ENCODE measurements around the gene WDR91. TPM values are rescaled to one million over a fixed set of nuclear protein-coding genes. Genes with fewer than 3 reads are reported as not detected.

The WDR91 gene
- total RNA-seq, 1 donor from 2014 or later, result 11.5 TPM

DNA sequence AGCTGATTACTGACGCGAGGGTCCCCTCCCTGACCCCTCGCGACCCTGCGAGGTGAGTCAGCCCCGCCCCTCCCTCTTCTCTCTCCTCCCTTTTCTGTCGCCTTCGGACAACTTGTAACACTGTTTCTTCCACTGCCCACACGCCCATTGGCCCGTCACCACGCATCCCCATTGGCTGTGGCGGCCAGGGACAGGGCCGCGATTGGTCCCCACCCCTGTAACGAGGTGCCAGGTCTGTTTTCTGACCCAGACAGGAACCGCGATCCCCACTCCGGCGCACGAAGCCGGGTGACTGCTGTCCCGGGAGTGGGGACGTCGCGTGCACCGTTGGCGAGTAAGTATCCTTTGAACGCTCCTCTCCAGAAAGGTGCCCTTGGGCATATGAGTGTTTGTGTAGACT, 22.2 kb upstream of the WDR91 start, which contains the start of gene STRA8:
TSS of gene STRA8 (plus strand) at position 269 of the 400 bp plus-strand sequence. CDS start 6,687 bp downstream, outside the sequence.
- no peak for DNase-seq (ENCODE audit: low spot score)
- H3K4me1 Mint-ChIP-seq (ENCODE audit: unreplicated experiment), result no peaks in the 10 kb centered on the region
- no peaks in the 10 kb centered on the region for H3K36me3 Mint-ChIP-seq (ENCODE audit: low read depth, unreplicated experiment)
- H3K27me3 Mint-ChIP-seq (ENCODE audit: unreplicated experiment), result no peaks in the 10 kb centered on the region
- H3K27ac Mint-ChIP-seq (ENCODE audit: unreplicated experiment), result no peak within 1 kb of the TSS
- no peaks in the 10 kb centered on the region for H3K9me3 Mint-ChIP-seq (ENCODE audit: unreplicated experiment)
- no peak within 1 kb of the TSS for H3K4me3 Mint-ChIP-seq (ENCODE audit: unreplicated experiment)
- TF ChIP-seq, protein P1, sequence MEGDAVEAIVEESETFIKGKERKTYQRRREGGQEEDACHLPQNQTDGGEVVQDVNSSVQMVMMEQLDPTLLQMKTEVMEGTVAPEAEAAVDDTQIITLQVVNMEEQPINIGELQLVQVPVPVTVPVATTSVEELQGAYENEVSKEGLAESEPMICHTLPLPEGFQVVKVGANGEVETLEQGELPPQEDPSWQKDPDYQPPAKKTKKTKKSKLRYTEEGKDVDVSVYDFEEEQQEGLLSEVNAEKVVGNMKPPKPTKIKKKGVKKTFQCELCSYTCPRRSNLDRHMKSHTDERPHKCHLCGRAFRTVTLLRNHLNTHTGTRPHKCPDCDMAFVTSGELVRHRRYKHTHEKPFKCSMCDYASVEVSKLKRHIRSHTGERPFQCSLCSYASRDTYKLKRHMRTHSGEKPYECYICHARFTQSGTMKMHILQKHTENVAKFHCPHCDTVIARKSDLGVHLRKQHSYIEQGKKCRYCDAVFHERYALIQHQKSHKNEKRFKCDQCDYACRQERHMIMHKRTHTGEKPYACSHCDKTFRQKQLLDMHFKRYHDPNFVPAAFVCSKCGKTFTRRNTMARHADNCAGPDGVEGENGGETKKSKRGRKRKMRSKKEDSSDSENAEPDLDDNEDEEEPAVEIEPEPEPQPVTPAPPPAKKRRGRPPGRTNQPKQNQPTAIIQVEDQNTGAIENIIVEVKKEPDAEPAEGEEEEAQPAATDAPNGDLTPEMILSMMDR (IDR thresholded peaks at IDR 0.05; ENCODE audit: unreplicated experiment), result no peak

DNA sequence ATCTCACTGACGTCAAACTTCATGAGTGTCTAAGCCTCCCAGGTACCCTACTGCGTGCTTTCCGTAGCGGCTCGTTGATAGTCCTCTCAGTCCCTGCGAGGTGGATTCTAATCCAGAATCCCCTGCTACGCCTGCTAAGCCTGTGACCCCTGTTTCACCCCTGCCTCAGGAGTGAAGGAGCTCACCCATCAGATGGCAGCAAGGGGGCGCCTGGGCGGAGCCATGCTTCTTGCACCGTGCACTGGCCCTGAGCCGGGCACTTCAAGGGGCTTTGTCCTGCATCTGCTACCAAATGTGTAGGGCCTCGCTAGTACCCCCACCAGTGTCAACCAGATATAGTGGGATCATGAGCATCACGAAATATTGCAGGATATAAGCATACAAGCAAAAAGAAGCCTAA, 21.4 kb upstream of the WDR91 start:
- no peak overlapping the region for H3K4me3 Mint-ChIP-seq (ENCODE audit: unreplicated experiment)
- H3K4me1 Mint-ChIP-seq (ENCODE audit: unreplicated experiment), result no peaks in the 10 kb centered on the region
- no peaks in the 10 kb centered on the region for H3K9me3 Mint-ChIP-seq (ENCODE audit: unreplicated experiment)
- no peak overlapping the region for H3K27ac Mint-ChIP-seq (ENCODE audit: unreplicated experiment)
- no peaks in the 10 kb centered on the region for H3K36me3 Mint-ChIP-seq (ENCODE audit: low read depth, unreplicated experiment)
- DNase-seq (ENCODE audit: low spot score), result no peak
- TF ChIP-seq, protein P1 (IDR thresholded peaks at IDR 0.05; ENCODE audit: unreplicated experiment), result no peak
- no peaks in the 10 kb centered on the region for H3K27me3 Mint-ChIP-seq (ENCODE audit: unreplicated experiment)

DNA sequence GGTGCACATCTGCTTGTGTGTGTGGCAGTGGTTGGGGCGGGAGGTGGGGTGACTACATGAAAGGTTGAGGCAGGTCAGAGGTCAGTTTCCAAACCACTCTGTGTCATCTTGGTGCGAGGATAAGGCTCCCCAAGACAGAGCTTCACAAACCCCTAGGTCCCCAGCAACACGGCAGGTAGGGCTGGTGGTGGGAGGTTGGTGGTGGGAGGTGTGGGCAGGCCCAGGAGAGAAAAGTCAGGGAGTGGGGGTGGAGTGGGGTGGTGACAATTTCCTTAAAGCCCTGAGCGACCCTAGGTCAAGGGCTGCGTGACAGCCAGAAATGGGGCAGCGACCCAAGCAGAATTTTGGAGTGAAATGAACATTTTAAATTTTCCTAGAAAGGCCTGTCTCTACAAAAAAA, 20.8 kb upstream of the WDR91 start:
- H3K9me3 Mint-ChIP-seq (ENCODE audit: unreplicated experiment), result no peaks in the 10 kb centered on the region
- no peaks in the 10 kb centered on the region for H3K27me3 Mint-ChIP-seq (ENCODE audit: unreplicated experiment)
- no peak overlapping the region for H3K27ac Mint-ChIP-seq (ENCODE audit: unreplicated experiment)
- TF ChIP-seq, protein P1 (IDR thresholded peaks at IDR 0.05; ENCODE audit: unreplicated experiment), result no peak
- H3K4me1 Mint-ChIP-seq (ENCODE audit: unreplicated experiment), result no peaks in the 10 kb centered on the region
- no peak for DNase-seq (ENCODE audit: low spot score)
- H3K36me3 Mint-ChIP-seq (ENCODE audit: low read depth, unreplicated experiment), result no peaks in the 10 kb centered on the region
- no peak overlapping the region for H3K4me3 Mint-ChIP-seq (ENCODE audit: unreplicated experiment)

DNA sequence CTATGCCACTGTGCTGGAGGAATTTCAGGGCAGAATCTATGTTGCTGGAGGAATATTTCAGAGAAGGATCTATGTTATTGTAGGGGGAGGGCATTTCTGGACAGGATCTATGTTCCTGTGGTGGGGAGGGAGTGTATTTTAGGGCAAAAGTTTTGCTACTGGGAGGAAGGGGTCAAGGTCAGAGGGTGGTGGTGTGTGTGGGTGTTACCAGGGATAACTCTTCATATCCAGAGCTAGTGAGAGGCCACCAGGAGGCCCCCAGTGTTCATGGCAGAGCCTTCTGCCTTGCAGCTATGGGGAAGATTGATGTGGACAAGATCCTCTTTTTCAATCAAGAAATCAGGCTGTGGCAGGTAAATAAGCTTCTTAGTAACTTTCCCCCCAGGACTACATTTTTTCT, 20.4 kb upstream of the WDR91 start:
- no peaks in the 10 kb centered on the region for H3K27me3 Mint-ChIP-seq (ENCODE audit: unreplicated experiment)
- no peak overlapping the region for H3K4me3 Mint-ChIP-seq (ENCODE audit: unreplicated experiment)
- no peak overlapping the region for H3K27ac Mint-ChIP-seq (ENCODE audit: unreplicated experiment)
- H3K36me3 Mint-ChIP-seq (ENCODE audit: low read depth, unreplicated experiment), result no peaks in the 10 kb centered on the region
- H3K9me3 Mint-ChIP-seq (ENCODE audit: unreplicated experiment), result no peaks in the 10 kb centered on the region
- TF ChIP-seq, protein P1 (IDR thresholded peaks at IDR 0.05; ENCODE audit: unreplicated experiment), result no peak
- DNase-seq (ENCODE audit: low spot score), result no peak
- H3K4me1 Mint-ChIP-seq (ENCODE audit: unreplicated experiment), result no peaks in the 10 kb centered on the region

DNA sequence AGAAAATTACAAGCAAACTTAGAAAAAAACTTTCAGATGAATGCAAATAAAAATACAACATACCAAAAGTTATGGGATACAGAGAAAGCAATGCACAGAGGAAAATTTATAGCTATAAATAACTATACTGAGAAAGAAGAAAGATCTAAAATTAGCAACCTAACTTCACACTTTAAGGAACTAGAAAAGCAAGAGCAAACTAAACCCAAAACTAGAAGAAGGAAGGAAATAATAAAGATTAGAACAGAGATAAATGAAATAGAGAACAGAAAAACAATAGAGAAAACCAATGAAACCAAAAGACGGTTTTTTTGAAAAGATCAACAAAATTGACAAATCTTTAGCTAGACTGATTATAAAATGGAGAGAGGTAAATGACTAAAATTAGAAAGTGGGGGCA, 12.7 kb upstream of the WDR91 start:
- peaks cover 5% of the 10 kb centered on the region for H3K4me1 Mint-ChIP-seq (ENCODE audit: unreplicated experiment)
- TF ChIP-seq, protein P1 (IDR thresholded peaks at IDR 0.05; ENCODE audit: unreplicated experiment), result no peak
- H3K27ac Mint-ChIP-seq (ENCODE audit: unreplicated experiment), result no peak overlapping the region
- no peaks in the 10 kb centered on the region for H3K9me3 Mint-ChIP-seq (ENCODE audit: unreplicated experiment)
- DNase-seq (ENCODE audit: low spot score), result no peak
- no peaks in the 10 kb centered on the region for H3K27me3 Mint-ChIP-seq (ENCODE audit: unreplicated experiment)
- H3K36me3 Mint-ChIP-seq (ENCODE audit: low read depth, unreplicated experiment), result no peaks in the 10 kb centered on the region
- no peak overlapping the region for H3K4me3 Mint-ChIP-seq (ENCODE audit: unreplicated experiment)

Measured in endothelial cell (in vitro differentiated cells).